OCI-LY7 (cell line): ENCODE measurements around the gene SEZ6. TPM values are rescaled to one million over a fixed set of nuclear protein-coding genes. Genes with fewer than 3 reads are reported as not detected.

Source experiments
- BruUV-seq: library from RNA; stranded (reverse); fragments of 400-500 nt; replicated peaks from 2 replicates; lab custom pipeline; 2021; lab: Mats Ljungman, UMichigan
- CTCF ChIA-PET: fragments of 300-600 bp; sonication (Branson Sonifier 250); formaldehyde crosslinking; loops from one replicate; lab custom pipeline; 2022; ENCODE audit warnings: antibody characterized with exemption; ENCODE audit not compliant: unreplicated experiment; lab: Charles Lee
- POLR2A ChIA-PET: fragments of 300-600 bp; sonication (Branson Sonifier 250); formaldehyde crosslinking; loops from one replicate; lab custom pipeline; 2022; ENCODE audit warnings: antibody characterized with exemption; lab: Charles Lee
- DNase-seq: peaks from one replicate; pipeline ENCODE4 v3.0.0-alpha.2; 2015; ENCODE audit warnings: low spot score
- H2AFZ ChIP-seq: fragments of 200-600 bp; sonication (generic), shearing (Covaris generic); 2 replicates; pipeline ENCODE4 v1.6.1; 2014; ENCODE audit warnings: mild to moderate bottlenecking, antibody characterized with exemption, low read length, moderate library complexity
- H3K27ac ChIP-seq: fragments of 200-600 bp; sonication (generic); 2 replicates; pipeline ENCODE4 v1.5.1; 2014; ENCODE audit warnings: mixed run types, low read depth, mild to moderate bottlenecking, moderate library complexity, low read length, inconsistent platforms; ENCODE audit not compliant: poor library complexity, severe bottlenecking
- H3K36me3 ChIP-seq: fragments of 200-600 bp; sonication (generic); 2 replicates; pipeline ENCODE4 v1.6.1; 2014; ENCODE audit warnings: mild to moderate bottlenecking, antibody characterized with exemption, low read length, moderate library complexity, mixed read lengths; ENCODE audit not compliant: insufficient read depth
- H3K4me1 ChIP-seq: fragments of 200-600 bp; sonication (generic); 2 replicates; pipeline ENCODE4 v1.5.1; 2014; ENCODE audit warnings: mild to moderate bottlenecking, low read length; ENCODE audit not compliant: insufficient read depth, poor library complexity, severe bottlenecking
- H3K4me2 ChIP-seq: fragments of 200-600 bp; sonication (generic); 2 replicates; pipeline ENCODE4 v1.6.1; 2014; ENCODE audit warnings: mild to moderate bottlenecking, low read length
- H3K4me3 ChIP-seq: fragments of 200-600 bp; sonication (generic); 2 replicates; pipeline ENCODE4 v1.5.1; 2014; ENCODE audit warnings: mild to moderate bottlenecking, low read depth, low read length; ENCODE audit not compliant: poor library complexity, severe bottlenecking
- H3K79me2 ChIP-seq: fragments of 200-600 bp; sonication (generic); 2 replicates; pipeline ENCODE4 v1.6.1; 2016; ENCODE audit warnings: low read depth, mild to moderate bottlenecking, low read length, moderate library complexity, mixed read lengths; ENCODE audit not compliant: insufficient read depth
- H3K9me2 ChIP-seq: fragments of 200-600 bp; sonication (generic); 2 replicates; pipeline ENCODE4 v1.6.1; 2016; ENCODE audit warnings: mild to moderate bottlenecking, low read length, mixed read lengths; ENCODE audit not compliant: insufficient read depth
- H3K9me3 ChIP-seq: fragments of 200-600 bp; sonication (generic); 2 replicates; pipeline ENCODE4 v1.6.1; 2014; ENCODE audit warnings: mild to moderate bottlenecking, mixed run types, low read length, mixed read lengths
- H4K20me1 ChIP-seq: fragments of 200-600 bp; sonication (generic); 2 replicates; pipeline ENCODE4 v1.6.1; 2014; ENCODE audit warnings: mild to moderate bottlenecking, antibody characterized with exemption, low read length, moderate library complexity, mixed read lengths; ENCODE audit not compliant: insufficient read depth
- EZH2phosphoT487 ChIP-seq: fragments of 200-600 bp; sonication (generic); IDR thresholded peaks from 2 replicates; pipeline ENCODE4 v1.6.1; 2018; ENCODE audit warnings: low read depth, borderline replicate concordance, mild to moderate bottlenecking, mixed run types, antibody characterized with exemption, low read length, moderate library complexity, mixed read lengths
- intact Hi-C: fragments of 100-400 bp; cut with micrococcal nuclease; formaldehyde crosslinking; loops from one replicate; pipeline ENCODE4 v1.10.0; 2022; ENCODE audit not compliant: unreplicated experiment
- total RNA-seq, 2 experiments: library from RNA; depleted of rRNA in 1 of 2; stranded (reverse); fragments of >200 nt in 1 of 2; shearing (Covaris generic) in 1 of 2; gene quantifications; 2 replicates each; pipeline ENCODE4 v1.2.3, GENCODE V29; 2014 to 2022
- TF ChIP-seq, protein P1 (sequence below): fragments of 200-600 bp; sonication (generic); conservative IDR thresholded peaks from 2 replicates; pipeline ENCODE4 v1.5.1; 2014; ENCODE audit warnings: mild to moderate bottlenecking, antibody characterized with exemption, low read length, moderate library complexity, mixed read lengths

The SEZ6 gene
- total RNA-seq, 2 experiments from 2014 or later: not detected

GRCh38 chr17:29045734-29046472 is 40.1 kb upstream of the SEZ6 start:
- Histone ChIP-seq H4K20me1 (no peaks in the 10 kb centered on the region), H3K4me2 (no peak overlapping the region), H3K79me2 (no peaks in the 10 kb centered on the region), H3K4me3 (no peak overlapping the region), H2AFZ (no peak overlapping the region), H3K9me2 (no peaks in the 10 kb centered on the region), H3K27ac (no peak overlapping the region), H3K36me3 (no peaks in the 10 kb centered on the region), H3K9me3 (no peaks in the 10 kb centered on the region), H3K4me1 (peaks cover 22% of the 10 kb centered on the region)
- DNase-seq: no peak
- BruUV-seq: no TSS peak
- CTCF ChIA-PET: no interaction called here
- intact Hi-C loops: no loop called here
- POLR2A ChIA-PET: interaction anchor here (0.6 to 0.7 kb wide), 2 partner anchors 28 to 308 kb away, joined by 3 to 5 read pairs; no protein-coding TSS in a partner anchor
- TF ChIP-seq, protein P1, sequence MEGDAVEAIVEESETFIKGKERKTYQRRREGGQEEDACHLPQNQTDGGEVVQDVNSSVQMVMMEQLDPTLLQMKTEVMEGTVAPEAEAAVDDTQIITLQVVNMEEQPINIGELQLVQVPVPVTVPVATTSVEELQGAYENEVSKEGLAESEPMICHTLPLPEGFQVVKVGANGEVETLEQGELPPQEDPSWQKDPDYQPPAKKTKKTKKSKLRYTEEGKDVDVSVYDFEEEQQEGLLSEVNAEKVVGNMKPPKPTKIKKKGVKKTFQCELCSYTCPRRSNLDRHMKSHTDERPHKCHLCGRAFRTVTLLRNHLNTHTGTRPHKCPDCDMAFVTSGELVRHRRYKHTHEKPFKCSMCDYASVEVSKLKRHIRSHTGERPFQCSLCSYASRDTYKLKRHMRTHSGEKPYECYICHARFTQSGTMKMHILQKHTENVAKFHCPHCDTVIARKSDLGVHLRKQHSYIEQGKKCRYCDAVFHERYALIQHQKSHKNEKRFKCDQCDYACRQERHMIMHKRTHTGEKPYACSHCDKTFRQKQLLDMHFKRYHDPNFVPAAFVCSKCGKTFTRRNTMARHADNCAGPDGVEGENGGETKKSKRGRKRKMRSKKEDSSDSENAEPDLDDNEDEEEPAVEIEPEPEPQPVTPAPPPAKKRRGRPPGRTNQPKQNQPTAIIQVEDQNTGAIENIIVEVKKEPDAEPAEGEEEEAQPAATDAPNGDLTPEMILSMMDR: no peak
- TF ChIP-seq EZH2phosphoT487: no peak

DNA sequence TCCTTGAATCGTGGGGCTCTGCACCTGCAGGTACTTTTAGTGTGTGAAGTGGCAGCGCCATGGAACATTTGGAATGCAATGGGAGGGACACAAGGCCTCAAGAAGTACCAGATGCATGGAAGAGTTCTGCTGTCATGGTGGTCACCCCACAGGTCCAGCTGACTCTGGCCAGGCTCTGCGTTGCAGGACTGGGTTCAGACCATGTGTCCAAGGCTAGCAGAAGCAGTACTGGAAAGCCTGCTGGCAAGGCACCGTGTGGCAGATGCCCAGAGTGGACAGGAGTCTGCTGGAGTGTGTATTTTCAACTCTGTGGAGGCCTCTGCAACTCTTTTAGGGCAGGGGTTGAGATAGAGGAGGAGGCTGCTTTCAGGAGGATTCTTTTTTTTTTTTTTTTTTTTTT is 39.2 kb upstream of the SEZ6 start:
- no peak overlapping the region for H3K27ac ChIP-seq
- TF ChIP-seq, protein P1: no peak
- TF ChIP-seq EZH2phosphoT487: no peak
- no peaks in the 10 kb centered on the region for H3K9me3 ChIP-seq
- H3K36me3 ChIP-seq: no peaks in the 10 kb centered on the region
- H2AFZ ChIP-seq: no peak overlapping the region
- no peaks in the 10 kb centered on the region for H4K20me1 ChIP-seq
- no peak for DNase-seq
- H3K4me1 ChIP-seq: peaks cover 22% of the 10 kb centered on the region
- no peak overlapping the region for H3K4me3 ChIP-seq
- H3K4me2 ChIP-seq: no peak overlapping the region
- ChIA-PET POLR2A (interaction anchor here (0.7 kb wide), 1 partner anchor 27 kb away, joined by 3 read pairs; no protein-coding TSS in a partner anchor), CTCF (no interaction called here)
- no TSS peak for BruUV-seq
- H3K9me2 ChIP-seq: no peaks in the 10 kb centered on the region
- H3K79me2 ChIP-seq: no peaks in the 10 kb centered on the region
- intact Hi-C loops: no loop called here
